ENCODE results near the gene CAMSAP1.

DNA sequence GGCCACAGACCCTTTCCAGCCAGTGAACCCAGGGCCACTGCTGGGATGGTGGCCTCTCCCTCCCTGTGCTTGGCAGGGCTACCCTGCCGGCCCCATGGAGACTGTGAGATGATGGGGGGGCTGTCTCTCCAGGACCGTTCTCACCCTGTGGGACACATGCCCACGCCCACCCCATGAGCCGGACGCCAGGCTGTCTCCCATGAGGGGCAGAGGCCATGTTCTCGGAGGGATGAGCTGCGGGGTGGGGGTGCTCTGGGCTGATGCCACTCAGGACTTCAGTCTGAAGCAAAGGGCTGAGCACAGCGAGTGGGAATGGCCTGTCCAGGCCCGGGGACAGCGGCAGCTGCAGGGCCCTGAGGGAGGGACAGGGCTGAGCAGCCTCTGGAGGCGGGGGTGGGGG, 116.5 kb downstream of the CAMSAP1 start:
- TF ChIP-seq, protein P1, sequence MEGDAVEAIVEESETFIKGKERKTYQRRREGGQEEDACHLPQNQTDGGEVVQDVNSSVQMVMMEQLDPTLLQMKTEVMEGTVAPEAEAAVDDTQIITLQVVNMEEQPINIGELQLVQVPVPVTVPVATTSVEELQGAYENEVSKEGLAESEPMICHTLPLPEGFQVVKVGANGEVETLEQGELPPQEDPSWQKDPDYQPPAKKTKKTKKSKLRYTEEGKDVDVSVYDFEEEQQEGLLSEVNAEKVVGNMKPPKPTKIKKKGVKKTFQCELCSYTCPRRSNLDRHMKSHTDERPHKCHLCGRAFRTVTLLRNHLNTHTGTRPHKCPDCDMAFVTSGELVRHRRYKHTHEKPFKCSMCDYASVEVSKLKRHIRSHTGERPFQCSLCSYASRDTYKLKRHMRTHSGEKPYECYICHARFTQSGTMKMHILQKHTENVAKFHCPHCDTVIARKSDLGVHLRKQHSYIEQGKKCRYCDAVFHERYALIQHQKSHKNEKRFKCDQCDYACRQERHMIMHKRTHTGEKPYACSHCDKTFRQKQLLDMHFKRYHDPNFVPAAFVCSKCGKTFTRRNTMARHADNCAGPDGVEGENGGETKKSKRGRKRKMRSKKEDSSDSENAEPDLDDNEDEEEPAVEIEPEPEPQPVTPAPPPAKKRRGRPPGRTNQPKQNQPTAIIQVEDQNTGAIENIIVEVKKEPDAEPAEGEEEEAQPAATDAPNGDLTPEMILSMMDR (IDR thresholded peaks at IDR 0.05) = no peak
- TF ChIP-seq SIN3A (IDR thresholded peaks at IDR 0.05; ENCODE audit: borderline replicate concordance, insufficient read depth, low read depth, low read length) (no peak), POLR2AphosphoS5 (IDR thresholded peaks at IDR 0.05; ENCODE audit: low read depth, low read length) (no peak), TCF7L2 (IDR thresholded peaks at IDR 0.05; ENCODE audit: low read depth, low read length) (no peak)
- TF ChIP-seq, protein P2, sequence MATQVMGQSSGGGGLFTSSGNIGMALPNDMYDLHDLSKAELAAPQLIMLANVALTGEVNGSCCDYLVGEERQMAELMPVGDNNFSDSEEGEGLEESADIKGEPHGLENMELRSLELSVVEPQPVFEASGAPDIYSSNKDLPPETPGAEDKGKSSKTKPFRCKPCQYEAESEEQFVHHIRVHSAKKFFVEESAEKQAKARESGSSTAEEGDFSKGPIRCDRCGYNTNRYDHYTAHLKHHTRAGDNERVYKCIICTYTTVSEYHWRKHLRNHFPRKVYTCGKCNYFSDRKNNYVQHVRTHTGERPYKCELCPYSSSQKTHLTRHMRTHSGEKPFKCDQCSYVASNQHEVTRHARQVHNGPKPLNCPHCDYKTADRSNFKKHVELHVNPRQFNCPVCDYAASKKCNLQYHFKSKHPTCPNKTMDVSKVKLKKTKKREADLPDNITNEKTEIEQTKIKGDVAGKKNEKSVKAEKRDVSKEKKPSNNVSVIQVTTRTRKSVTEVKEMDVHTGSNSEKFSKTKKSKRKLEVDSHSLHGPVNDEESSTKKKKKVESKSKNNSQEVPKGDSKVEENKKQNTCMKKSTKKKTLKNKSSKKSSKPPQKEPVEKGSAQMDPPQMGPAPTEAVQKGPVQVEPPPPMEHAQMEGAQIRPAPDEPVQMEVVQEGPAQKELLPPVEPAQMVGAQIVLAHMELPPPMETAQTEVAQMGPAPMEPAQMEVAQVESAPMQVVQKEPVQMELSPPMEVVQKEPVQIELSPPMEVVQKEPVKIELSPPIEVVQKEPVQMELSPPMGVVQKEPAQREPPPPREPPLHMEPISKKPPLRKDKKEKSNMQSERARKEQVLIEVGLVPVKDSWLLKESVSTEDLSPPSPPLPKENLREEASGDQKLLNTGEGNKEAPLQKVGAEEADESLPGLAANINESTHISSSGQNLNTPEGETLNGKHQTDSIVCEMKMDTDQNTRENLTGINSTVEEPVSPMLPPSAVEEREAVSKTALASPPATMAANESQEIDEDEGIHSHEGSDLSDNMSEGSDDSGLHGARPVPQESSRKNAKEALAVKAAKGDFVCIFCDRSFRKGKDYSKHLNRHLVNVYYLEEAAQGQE (IDR thresholded peaks at IDR 0.05; ENCODE audit: insufficient read depth in 1 of 2, low read depth in 2 of 2, low read length in 1 of 2) = no peak
